ENCODE results near the gene PDE4B. TPM values are rescaled to one million over a fixed set of nuclear protein-coding genes. Genes with fewer than 3 reads are reported as not detected.

PDE4B gene
- total and polyA plus RNA-seq, 2 of the 13 experiments (the other 11 are each of a cell fraction or from before 2014, with no cell fraction given) = not detected

DNA sequence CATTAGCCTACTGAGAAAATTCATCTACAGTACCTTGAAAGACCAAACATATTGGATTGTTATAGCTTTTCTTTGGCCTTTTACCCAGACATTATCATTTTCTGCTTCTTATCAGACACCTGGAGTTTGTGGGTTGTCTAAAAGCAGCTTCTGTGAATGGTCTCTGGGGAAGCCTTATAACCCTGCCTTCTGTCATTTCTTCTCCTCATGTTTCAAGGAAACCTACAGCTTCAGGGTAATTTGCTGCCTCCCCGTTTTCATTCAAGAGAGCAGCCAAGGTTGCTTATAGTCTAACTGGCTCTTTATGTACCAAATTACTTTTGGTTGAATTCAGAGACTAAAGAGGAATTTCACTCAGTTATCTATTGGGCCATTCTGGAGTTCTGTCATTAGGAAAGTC is 453.0 kb downstream of the PDE4B start (continued):
- TF ChIP-seq KDM2A (CRISPR knock-in tag; IDR thresholded peaks at IDR 0.05; ENCODE audit: borderline replicate concordance, low read depth) (no peak), ZNF446 (CRISPR knock-in tag; IDR thresholded peaks at IDR 0.05) (no peak), TMF1 (CRISPR knock-in tag; IDR thresholded peaks at IDR 0.05; ENCODE audit: low read depth) (no peak)
- TF ChIP-seq, protein P1, sequence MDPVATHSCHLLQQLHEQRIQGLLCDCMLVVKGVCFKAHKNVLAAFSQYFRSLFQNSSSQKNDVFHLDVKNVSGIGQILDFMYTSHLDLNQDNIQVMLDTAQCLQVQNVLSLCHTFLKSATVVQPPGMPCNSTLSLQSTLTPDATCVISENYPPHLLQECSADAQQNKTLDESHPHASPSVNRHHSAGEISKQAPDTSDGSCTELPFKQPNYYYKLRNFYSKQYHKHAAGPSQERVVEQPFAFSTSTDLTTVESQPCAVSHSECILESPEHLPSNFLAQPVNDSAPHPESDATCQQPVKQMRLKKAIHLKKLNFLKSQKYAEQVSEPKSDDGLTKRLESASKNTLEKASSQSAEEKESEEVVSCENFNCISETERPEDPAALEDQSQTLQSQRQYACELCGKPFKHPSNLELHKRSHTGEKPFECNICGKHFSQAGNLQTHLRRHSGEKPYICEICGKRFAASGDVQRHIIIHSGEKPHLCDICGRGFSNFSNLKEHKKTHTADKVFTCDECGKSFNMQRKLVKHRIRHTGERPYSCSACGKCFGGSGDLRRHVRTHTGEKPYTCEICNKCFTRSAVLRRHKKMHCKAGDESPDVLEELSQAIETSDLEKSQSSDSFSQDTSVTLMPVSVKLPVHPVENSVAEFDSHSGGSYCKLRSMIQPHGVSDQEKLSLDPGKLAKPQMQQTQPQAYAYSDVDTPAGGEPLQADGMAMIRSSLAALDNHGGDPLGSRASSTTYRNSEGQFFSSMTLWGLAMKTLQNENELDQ (CRISPR knock-in tag; IDR thresholded peaks at IDR 0.05; ENCODE audit: borderline replicate concordance) = no peak
- TF ChIP-seq, protein P2, sequence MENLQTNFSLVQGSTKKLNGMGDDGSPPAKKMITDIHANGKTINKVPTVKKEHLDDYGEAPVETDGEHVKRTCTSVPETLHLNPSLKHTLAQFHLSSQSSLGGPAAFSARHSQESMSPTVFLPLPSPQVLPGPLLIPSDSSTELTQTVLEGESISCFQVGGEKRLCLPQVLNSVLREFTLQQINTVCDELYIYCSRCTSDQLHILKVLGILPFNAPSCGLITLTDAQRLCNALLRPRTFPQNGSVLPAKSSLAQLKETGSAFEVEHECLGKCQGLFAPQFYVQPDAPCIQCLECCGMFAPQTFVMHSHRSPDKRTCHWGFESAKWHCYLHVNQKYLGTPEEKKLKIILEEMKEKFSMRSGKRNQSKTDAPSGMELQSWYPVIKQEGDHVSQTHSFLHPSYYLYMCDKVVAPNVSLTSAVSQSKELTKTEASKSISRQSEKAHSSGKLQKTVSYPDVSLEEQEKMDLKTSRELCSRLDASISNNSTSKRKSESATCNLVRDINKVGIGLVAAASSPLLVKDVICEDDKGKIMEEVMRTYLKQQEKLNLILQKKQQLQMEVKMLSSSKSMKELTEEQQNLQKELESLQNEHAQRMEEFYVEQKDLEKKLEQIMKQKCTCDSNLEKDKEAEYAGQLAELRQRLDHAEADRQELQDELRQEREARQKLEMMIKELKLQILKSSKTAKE (CRISPR knock-in tag; IDR thresholded peaks at IDR 0.05; ENCODE audit: borderline replicate concordance) = no peak

DNA sequence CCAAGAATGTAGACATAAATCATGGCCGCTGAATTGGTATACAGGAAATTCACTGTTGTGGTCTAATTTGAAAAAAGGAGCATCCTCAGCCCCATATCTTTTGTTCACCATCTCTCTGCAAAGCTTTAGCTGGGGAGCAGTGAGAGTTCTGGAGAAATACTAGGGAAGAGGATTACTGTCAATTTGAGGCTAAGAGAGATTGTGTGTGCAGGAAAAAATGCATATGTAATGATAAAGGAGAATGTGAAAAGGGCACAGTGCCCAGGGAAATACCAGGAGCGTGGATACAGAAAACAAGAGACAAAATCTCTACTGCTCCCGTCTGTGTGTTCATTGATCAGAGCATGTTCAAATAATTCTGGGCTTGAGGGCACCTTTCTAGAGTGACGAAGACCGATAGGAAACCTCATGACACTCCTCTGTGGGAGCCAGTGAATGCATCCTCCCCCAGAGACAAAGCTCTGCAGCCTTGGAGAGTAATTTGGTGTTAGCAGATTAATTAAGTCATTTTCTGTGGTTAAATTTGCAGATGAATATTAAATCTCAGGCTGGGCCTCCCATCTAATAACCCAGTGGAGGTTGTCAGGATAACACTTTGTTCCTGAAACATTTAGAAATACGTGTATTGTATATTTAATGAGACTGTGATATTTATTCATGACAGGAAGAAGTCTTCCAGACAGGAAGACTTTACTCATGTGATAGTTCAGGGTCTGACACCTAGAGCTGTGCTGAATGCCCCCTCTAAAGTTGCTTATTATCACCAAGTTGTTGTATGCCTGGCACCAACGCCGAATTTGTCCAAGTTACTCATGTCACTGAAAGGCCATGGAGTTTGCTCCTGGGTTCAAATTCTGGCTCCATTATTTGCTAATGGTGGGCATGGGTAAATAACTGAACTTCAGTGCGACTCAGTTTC is 453.9 kb downstream of the PDE4B start:
- Histone ChIP-seq H3K27me3 (ENCODE audit: control insufficient read depth in 1 of 2, insufficient read depth in 2 of 2, low read length in 2 of 2) (no peaks in the 10 kb centered on the region), H4K20me1 (ENCODE audit: insufficient read depth, low read length) (no peaks in the 10 kb centered on the region), H3K79me2 (ENCODE audit: insufficient read depth, low read length) (no peaks in the 10 kb centered on the region), H3K4me3 (replicated peaks in 1 of 3; ENCODE audit: insufficient read depth in 1 of 3, low read depth in 2 of 3, low read length in 3 of 3) (no peak overlapping the region), H3K4me2 (ENCODE audit: low read depth, low read length) (no peak overlapping the region), H3K9me3 (ENCODE audit: low read length) (no peaks in the 10 kb centered on the region), H2AFZ (ENCODE audit: low read length) (no peak overlapping the region), H3K4me1 (ENCODE audit: insufficient read depth, low read length) (no peaks in the 10 kb centered on the region), H3K36me3 (replicated peaks in 1 of 2; ENCODE audit: control insufficient read depth in 1 of 2, insufficient read depth in 2 of 2, low read length in 2 of 2) (no peaks in the 10 kb centered on the region), H3K9ac (ENCODE audit: insufficient read depth, low read depth, low read length) (no peak overlapping the region), H3K27ac (ENCODE audit: extremely low read length, insufficient read depth, low read length) (no peak overlapping the region)
- intact Hi-C loops (cut with micrococcal nuclease; ENCODE audit: unreplicated experiment) (no loop called here), in situ Hi-C loops (cut with HindIII; ENCODE audit: extremely low pct_ligation_motif_present, low pct_unique_long_range_greater_than_20kb) (no loop called here)
- no peak for FAIRE-seq
- no peak for ATAC-seq
- WGBS (ENCODE audit: low lambda C conversion rate) = 12% methylated on average over 9 of the region's 9 CpGs
- no TSS peak for BruUV-seq (replicated peaks)
- ChIA-PET CTCF (ENCODE audit: low intra/inter-chr PET ratio, low total read pairs) (no interaction called here), POLR2A (no interaction called here)
- no peak for DNase-seq (ENCODE audit: low spot score)
- TF ChIP-seq, protein P3, sequence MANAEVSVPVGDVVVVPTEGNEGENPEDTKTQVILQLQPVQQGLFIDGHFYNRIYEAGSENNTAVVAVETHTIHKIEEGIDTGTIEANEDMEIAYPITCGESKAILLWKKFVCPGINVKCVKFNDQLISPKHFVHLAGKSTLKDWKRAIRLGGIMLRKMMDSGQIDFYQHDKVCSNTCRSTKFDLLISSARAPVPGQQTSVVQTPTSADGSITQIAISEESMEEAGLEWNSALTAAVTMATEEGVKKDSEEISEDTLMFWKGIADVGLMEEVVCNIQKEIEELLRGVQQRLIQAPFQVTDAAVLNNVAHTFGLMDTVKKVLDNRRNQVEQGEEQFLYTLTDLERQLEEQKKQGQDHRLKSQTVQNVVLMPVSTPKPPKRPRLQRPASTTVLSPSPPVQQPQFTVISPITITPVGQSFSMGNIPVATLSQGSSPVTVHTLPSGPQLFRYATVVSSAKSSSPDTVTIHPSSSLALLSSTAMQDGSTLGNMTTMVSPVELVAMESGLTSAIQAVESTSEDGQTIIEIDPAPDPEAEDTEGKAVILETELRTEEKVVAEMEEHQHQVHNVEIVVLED (CRISPR knock-in tag; IDR thresholded peaks at IDR 0.05; ENCODE audit: borderline replicate concordance) = no peak
- no peak for TF ChIP-seq ZSCAN9 (CRISPR knock-in tag; IDR thresholded peaks at IDR 0.05; ENCODE audit: borderline replicate concordance)
- TF ChIP-seq, protein P4, sequence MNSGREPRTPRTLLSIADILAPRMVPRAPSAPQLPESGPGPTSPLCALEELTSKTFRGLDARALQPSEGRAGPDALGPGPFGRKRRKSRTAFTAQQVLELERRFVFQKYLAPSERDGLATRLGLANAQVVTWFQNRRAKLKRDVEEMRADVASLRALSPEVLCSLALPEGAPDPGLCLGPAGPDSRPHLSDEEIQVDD (CRISPR knock-in tag; IDR thresholded peaks at IDR 0.05; ENCODE audit: borderline replicate concordance) = no peak
- TF ChIP-seq, protein P5, sequence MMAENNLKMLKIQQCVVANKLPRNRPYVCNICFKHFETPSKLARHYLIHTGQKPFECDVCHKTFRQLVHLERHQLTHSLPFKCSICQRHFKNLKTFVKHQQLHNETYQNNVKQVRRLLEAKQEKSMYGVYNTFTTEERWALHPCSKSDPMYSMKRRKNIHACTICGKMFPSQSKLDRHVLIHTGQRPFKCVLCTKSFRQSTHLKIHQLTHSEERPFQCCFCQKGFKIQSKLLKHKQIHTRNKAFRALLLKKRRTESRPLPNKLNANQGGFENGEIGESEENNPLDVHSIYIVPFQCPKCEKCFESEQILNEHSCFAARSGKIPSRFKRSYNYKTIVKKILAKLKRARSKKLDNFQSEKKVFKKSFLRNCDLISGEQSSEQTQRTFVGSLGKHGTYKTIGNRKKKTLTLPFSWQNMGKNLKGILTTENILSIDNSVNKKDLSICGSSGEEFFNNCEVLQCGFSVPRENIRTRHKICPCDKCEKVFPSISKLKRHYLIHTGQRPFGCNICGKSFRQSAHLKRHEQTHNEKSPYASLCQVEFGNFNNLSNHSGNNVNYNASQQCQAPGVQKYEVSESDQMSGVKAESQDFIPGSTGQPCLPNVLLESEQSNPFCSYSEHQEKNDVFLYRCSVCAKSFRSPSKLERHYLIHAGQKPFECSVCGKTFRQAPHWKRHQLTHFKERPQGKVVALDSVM (CRISPR knock-in tag; IDR thresholded peaks at IDR 0.05) = no peak
- TF ChIP-seq, protein P6, sequence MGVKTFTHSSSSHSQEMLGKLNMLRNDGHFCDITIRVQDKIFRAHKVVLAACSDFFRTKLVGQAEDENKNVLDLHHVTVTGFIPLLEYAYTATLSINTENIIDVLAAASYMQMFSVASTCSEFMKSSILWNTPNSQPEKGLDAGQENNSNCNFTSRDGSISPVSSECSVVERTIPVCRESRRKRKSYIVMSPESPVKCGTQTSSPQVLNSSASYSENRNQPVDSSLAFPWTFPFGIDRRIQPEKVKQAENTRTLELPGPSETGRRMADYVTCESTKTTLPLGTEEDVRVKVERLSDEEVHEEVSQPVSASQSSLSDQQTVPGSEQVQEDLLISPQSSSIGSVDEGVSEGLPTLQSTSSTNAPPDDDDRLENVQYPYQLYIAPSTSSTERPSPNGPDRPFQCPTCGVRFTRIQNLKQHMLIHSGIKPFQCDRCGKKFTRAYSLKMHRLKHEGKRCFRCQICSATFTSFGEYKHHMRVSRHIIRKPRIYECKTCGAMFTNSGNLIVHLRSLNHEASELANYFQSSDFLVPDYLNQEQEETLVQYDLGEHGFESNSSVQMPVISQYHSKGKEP (CRISPR knock-in tag; IDR thresholded peaks at IDR 0.05) = no peak

Data from HepG2 (cell line).